ENCODE results near the gene STRIP1. TPM values are rescaled to one million over a fixed set of nuclear protein-coding genes. Genes with fewer than 3 reads are reported as not detected.

The STRIP1 gene
- total RNA-seq, 1 donor from 2014 or later: 37.1 TPM

- H3K4me1 ChIP-seq (ENCODE audit: control insufficient read depth in 3 of 3, insufficient read depth in 3 of 3, low read length in 3 of 3): peaks cover 0 to 4% (median 0%) of the 10 kb centered on the region in 3 donors
- H3K4me3 ChIP-seq (ENCODE audit: low read length in 3 of 3): no peak overlapping the region
- no peaks in the 10 kb centered on the region for H3K36me3 ChIP-seq (ENCODE audit: control insufficient read depth in 3 of 3, insufficient read depth in 3 of 3, low read length in 3 of 3)
- H3K27me3 ChIP-seq (ENCODE audit: control insufficient read depth in 3 of 3, insufficient read depth in 3 of 3, low read length in 3 of 3): peaks cover 0 to 18% (median 9%) of the 10 kb centered on the region in 3 donors
- no peaks in the 10 kb centered on the region for H3K9me3 ChIP-seq (ENCODE audit: control insufficient read depth in 3 of 3, low read length in 3 of 3)
- H3K27ac ChIP-seq (ENCODE audit: low read depth, low read length): no peak overlapping the region
- H3K9ac ChIP-seq (ENCODE audit: low read depth in 1 of 3, low read length in 3 of 3): no peak overlapping the region
Measured at GRCh38 chr1:110098222-110099026, 64.0 kb downstream of the STRIP1 start.

- no peaks in the 10 kb centered on the region for H3K36me3 ChIP-seq (ENCODE audit: control insufficient read depth in 3 of 3, insufficient read depth in 3 of 3, low read length in 3 of 3)
- H3K9ac ChIP-seq (ENCODE audit: low read depth in 1 of 3, low read length in 3 of 3): no peak overlapping the region
- H3K27me3 ChIP-seq (ENCODE audit: control insufficient read depth in 3 of 3, insufficient read depth in 3 of 3, low read length in 3 of 3): peaks cover 0 to 13% (median 6%) of the 10 kb centered on the region in 3 donors
- peaks cover 0 to 4% (median 0%) of the 10 kb centered on the region in 3 donors for H3K4me1 ChIP-seq (ENCODE audit: control insufficient read depth in 3 of 3, insufficient read depth in 3 of 3, low read length in 3 of 3)
- no peak overlapping the region for H3K4me3 ChIP-seq (ENCODE audit: low read length in 3 of 3)
- no peaks in the 10 kb centered on the region for H3K9me3 ChIP-seq (ENCODE audit: control insufficient read depth in 3 of 3, low read length in 3 of 3)
- no peak overlapping the region for H3K27ac ChIP-seq (ENCODE audit: low read depth, low read length)
Measured at GRCh38 chr1:110100335-110100734, 65.9 kb downstream of the STRIP1 start.

- H3K27ac ChIP-seq (ENCODE audit: low read depth, low read length): no peak overlapping the region
- peaks cover 0 to 4% (median 3%) of the 10 kb centered on the region in 3 donors for H3K4me1 ChIP-seq (ENCODE audit: control insufficient read depth in 3 of 3, insufficient read depth in 3 of 3, low read length in 3 of 3)
- H3K9ac ChIP-seq (ENCODE audit: low read depth in 1 of 3, low read length in 3 of 3): no peak overlapping the region
Measured at GRCh38 chr1:110102081-110102480, 67.7 kb downstream of the STRIP1 start.

More at GRCh38 chr1:110102081-110102480, 67.7 kb downstream of the STRIP1 start:
- H3K9me3 ChIP-seq (ENCODE audit: control insufficient read depth in 3 of 3, low read length in 3 of 3): no peaks in the 10 kb centered on the region
- peaks cover 0 to 7% (median 6%) of the 10 kb centered on the region in 3 donors for H3K27me3 ChIP-seq (ENCODE audit: control insufficient read depth in 3 of 3, insufficient read depth in 3 of 3, low read length in 3 of 3)
- no peaks in the 10 kb centered on the region for H3K36me3 ChIP-seq (ENCODE audit: control insufficient read depth in 3 of 3, insufficient read depth in 3 of 3, low read length in 3 of 3)
- no peak overlapping the region for H3K4me3 ChIP-seq (ENCODE audit: low read length in 3 of 3)

Other genes with a start within 250 kb of the STRIP1 start
- gene CSF1, start 123.8 kb upstream of the STRIP1 start, total RNA-seq: 7.3 TPM
- gene AHCYL1, start 49.9 kb upstream of the STRIP1 start, total RNA-seq: 21.9 TPM
- gene ALX3, start 36.0 kb downstream of the STRIP1 start, total RNA-seq: not detected
- not detected for gene UBL4B, start 77.8 kb downstream of the STRIP1 start, total RNA-seq
- gene SLC6A17, start 115.9 kb downstream of the STRIP1 start, total RNA-seq: 0.52 TPM
- 1.6 TPM for gene KCNC4, start 175.7 kb downstream of the STRIP1 start, total RNA-seq

All from skeletal muscle tissue (tissue), 4 donors.